HEK293T (cell line): ENCODE data around the gene BFAR.

Experiments used
- ARNT ChIP-seq: fragments of 450-650 bp; IDR thresholded peaks from 2 replicates; pipeline ENCODE4 v1.6.1; 2017; ENCODE audit warnings: mild to moderate bottlenecking
- BHLHE40 ChIP-seq: fragments of 450-650 bp; IDR thresholded peaks from 2 replicates; pipeline ENCODE4 v1.6.1; 2016; ENCODE audit warnings: mild to moderate bottlenecking, moderate library complexity, borderline replicate concordance
- CTBP1 ChIP-seq: fragments of 450-650 bp; IDR thresholded peaks from 2 replicates; pipeline ENCODE4 v1.6.1; 2016; ENCODE audit warnings: borderline replicate concordance
- ELF4 ChIP-seq: fragments of 450-650 bp; IDR thresholded peaks from 2 replicates; pipeline ENCODE4 v1.6.1; 2017; ENCODE audit warnings: antibody characterized with exemption
- FOXA1 ChIP-seq: fragments of 450-650 bp; IDR thresholded peaks from 2 replicates; pipeline ENCODE4 v1.6.1; 2016; ENCODE audit warnings: mild to moderate bottlenecking
- FOXK2 ChIP-seq: fragments of 450-650 bp; IDR thresholded peaks from 2 replicates; pipeline ENCODE4 v1.6.1; 2016; ENCODE audit warnings: mild to moderate bottlenecking
- FOXM1 ChIP-seq: fragments of 450-650 bp; IDR thresholded peaks from 2 replicates; pipeline ENCODE4 v1.6.1; 2017; ENCODE audit warnings: mild to moderate bottlenecking, borderline replicate concordance
- HDGF ChIP-seq: fragments of 450-650 bp; IDR thresholded peaks from 2 replicates; pipeline ENCODE4 v1.6.1; 2017; ENCODE audit warnings: antibody characterized with exemption, borderline replicate concordance
- LEF1 ChIP-seq: fragments of 450-650 bp; IDR thresholded peaks from 2 replicates; pipeline ENCODE4 v1.6.1; 2017; ENCODE audit warnings: mild to moderate bottlenecking, borderline replicate concordance
- NFRKB ChIP-seq: fragments of 450-650 bp; IDR thresholded peaks from 2 replicates; pipeline ENCODE4 v1.6.1; 2016; ENCODE audit warnings: mild to moderate bottlenecking, moderate library complexity
- SP1 ChIP-seq: fragments of 450-650 bp; IDR thresholded peaks from 2 replicates; pipeline ENCODE4 v1.6.1; 2017
- SUZ12 ChIP-seq: fragments of 450-650 bp; IDR thresholded peaks from 2 replicates; pipeline ENCODE4 v1.6.1; 2016; ENCODE audit warnings: mild to moderate bottlenecking
- ZNF384 ChIP-seq: fragments of 450-650 bp; IDR thresholded peaks from 2 replicates; pipeline ENCODE4 v1.6.1; 2016
- TF ChIP-seq, protein P1 (sequence below): fragments of 450-650 bp; IDR thresholded peaks from 2 replicates; pipeline ENCODE4 v1.6.1; 2016

DNA sequence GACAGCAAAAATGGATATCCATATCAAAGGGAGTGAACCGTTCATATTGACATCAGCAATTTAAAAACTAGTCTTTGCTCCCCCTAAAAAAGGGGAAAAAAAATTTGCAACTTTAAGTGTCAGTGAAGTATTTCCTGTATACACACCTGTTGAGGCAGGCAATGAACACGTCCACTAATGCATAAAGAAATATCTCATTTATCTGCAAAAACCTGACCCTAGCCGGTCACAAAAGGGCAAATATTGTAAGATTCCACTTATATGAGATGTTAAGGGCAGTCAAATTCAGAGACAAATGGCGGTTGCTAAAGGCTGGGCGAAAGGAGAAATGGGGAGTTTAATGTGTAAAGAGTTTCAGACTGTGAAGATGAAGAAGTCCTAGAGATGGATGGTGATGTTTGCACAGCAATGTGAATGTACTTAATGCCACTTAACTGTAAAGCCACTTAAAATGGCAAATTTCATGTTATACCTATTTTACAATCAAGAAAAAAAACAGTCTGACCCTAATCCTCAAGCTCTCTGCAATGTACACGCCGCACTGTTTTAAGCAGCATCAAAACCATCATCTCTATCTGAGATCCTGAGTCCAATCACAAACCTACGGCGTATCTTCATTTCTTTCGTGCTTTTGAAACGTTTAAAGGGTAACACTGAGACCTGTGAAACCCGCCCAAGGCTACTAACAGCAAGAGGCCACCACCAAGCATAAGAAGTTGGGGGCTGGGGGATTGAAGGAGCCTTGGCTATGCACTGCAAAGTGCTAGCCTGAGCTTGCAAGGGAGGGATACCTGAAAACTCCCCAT lies 3.7 kb upstream of the BFAR start:
- TF ChIP-seq SP1 (no peak), FOXM1 (no peak), BHLHE40 (no peak), ELF4 (no peak), ZNF384 (no peak), NFRKB (no peak), FOXK2 (no peak), LEF1 (no peak), FOXA1 (no peak), ARNT (no peak), SUZ12 (no peak), CTBP1 (no peak), HDGF (no peak)
- TF ChIP-seq, protein P1, sequence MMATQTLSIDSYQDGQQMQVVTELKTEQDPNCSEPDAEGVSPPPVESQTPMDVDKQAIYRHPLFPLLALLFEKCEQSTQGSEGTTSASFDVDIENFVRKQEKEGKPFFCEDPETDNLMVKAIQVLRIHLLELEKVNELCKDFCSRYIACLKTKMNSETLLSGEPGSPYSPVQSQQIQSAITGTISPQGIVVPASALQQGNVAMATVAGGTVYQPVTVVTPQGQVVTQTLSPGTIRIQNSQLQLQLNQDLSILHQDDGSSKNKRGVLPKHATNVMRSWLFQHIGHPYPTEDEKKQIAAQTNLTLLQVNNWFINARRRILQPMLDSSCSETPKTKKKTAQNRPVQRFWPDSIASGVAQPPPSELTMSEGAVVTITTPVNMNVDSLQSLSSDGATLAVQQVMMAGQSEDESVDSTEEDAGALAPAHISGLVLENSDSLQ = no peak
